OCI-LY7 (cell line): ENCODE data around the gene ATRAID.

Experiments used
- CTCF ChIP-seq: fragments of 200-600 bp; sonication (generic); conservative IDR thresholded peaks from 2 replicates; pipeline ENCODE4 v1.5.1; 2014; ENCODE audit warnings: mild to moderate bottlenecking, antibody characterized with exemption, low read length, moderate library complexity, mixed read lengths
- EZH2phosphoT487 ChIP-seq: fragments of 200-600 bp; sonication (generic); IDR thresholded peaks from 2 replicates; pipeline ENCODE4 v1.6.1; 2018; ENCODE audit warnings: low read depth, borderline replicate concordance, mild to moderate bottlenecking, mixed run types, antibody characterized with exemption, low read length, moderate library complexity, mixed read lengths

GRCh38 chr2:27255660-27256059 is 43.8 kb downstream of the ATRAID start:
- TF ChIP-seq CTCF (no peak), EZH2phosphoT487 (no peak)
